GM10248 (cell line): ENCODE results near the gene SMARCD3.

Source experiments
- CTCF ChIA-PET: fragments of 300-600 bp; sonication (Branson Sonifier 250); formaldehyde crosslinking; extraction: SDS; loops from one replicate; lab custom pipeline; 2021; ENCODE audit warnings: antibody characterized with exemption; lab: Yijun Ruan, JAX
- POLR2A ChIA-PET: fragments of 350-650 bp; sonication (Branson Sonifier 250); formaldehyde crosslinking; extraction: SDS; loops from one replicate; lab custom pipeline; 2020; ENCODE audit warnings: antibody characterized with exemption; lab: Yijun Ruan, JAX
- DNase-seq: peaks from one replicate; pipeline ENCODE4 v3.0.0; 2012; ENCODE audit errors: extremely low spot score
- CTCF ChIP-seq: IDR thresholded peaks from 2 replicates; pipeline ENCODE4 v1.5.1; 2012; ENCODE audit warnings: mild to moderate bottlenecking, low read depth; ENCODE audit errors: extremely low read depth, missing control alignments, control extremely low read depth

The SMARCD3 gene

DNA sequence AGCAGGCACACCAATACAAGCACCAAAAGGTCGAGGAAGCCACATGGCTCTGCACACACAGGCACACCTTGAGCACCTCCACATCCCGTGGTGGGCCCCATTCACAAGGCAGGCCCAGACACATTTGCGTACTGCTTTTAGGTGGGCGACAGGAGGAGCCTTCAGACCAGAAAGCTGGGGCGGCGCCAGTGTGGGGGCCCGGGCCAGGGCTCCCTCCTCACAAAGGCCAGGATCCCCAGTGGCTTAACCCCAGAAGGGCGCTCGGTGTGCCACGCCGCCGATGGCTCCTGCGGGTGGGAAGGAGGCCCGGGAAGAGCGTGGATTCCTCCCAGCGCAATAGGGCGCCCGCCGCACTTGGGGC is 2.8 kb upstream of the SMARCD3 start:
- TF ChIP-seq CTCF = no peak
- POLR2A ChIA-PET = no interaction called here
- no peak for DNase-seq
- CTCF ChIA-PET = interaction anchor here (1.2 to 1.6 kb wide), 2 partner anchors 11 to 127 kb away, joined by 3 to 4 read pairs; no protein-coding TSS in a partner anchor

GRCh38 chr7:151250181-151251132 is 2.0 kb upstream of the SMARCD3 start:
- CTCF ChIA-PET = interaction anchor here (1.6 kb wide), 1 partner anchor 12 kb away, joined by 4 read pairs; no protein-coding TSS in a partner anchor
- DNase-seq = no peak
- no peak for TF ChIP-seq CTCF
- POLR2A ChIA-PET = no interaction called here

DNA sequence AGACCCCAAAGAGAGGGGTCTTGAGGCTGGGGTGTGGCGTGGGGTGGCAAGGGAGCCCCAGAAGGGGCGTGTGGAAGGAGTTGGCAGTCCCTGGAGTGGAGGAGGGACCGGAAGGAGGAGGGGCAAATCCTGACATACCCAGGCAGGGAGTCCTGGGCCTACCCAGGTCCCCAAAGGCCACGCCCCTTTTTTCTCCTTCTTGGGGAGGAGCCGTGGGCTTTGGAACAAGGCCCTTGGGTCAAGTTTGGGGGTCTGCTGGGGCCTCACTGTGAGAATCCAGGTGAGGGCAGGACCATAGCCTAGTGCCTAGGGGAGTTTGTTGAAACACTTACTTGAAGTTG is 1.2 kb upstream of the SMARCD3 start:
- no peak for TF ChIP-seq CTCF
- DNase-seq = no peak
- POLR2A ChIA-PET = no interaction called here
- CTCF ChIA-PET = interaction anchor here (1.6 kb wide), 1 partner anchor 12 kb away, joined by 4 read pairs; no protein-coding TSS in a partner anchor

- CTCF ChIA-PET = no interaction called here
- no peak for TF ChIP-seq CTCF
- no peak for DNase-seq
- POLR2A ChIA-PET = no interaction called here
Observed at GRCh38 chr7:151249034-151249731, 689 bp upstream of the SMARCD3 start.

- no peak for DNase-seq
- CTCF ChIA-PET = interaction anchor here (0.8 to 6.6 kb wide), 6 partner anchors 9 to 124 kb away, joined by 3 to 78 read pairs (median 8); partner anchors contain the start of genes ABCF2 and CHPF2
- TF ChIP-seq CTCF = no peak
- POLR2A ChIA-PET = no interaction called here
Observed at GRCh38 chr7:151247611-151248345, 716 bp downstream of the SMARCD3 start.

- CTCF ChIA-PET = interaction anchor here (0.8 to 6.6 kb wide), 8 partner anchors 9 to 123 kb away, joined by 3 to 78 read pairs (median 6); partner anchors contain the start of genes ABCF2 and CHPF2
- POLR2A ChIA-PET = no interaction called here
- no peak for TF ChIP-seq CTCF
- DNase-seq = no peak
Observed at GRCh38 chr7:151246851-151247580, 1.5 kb downstream of the SMARCD3 start.
